HG02840 (cell line): ENCODE results near the gene PKD1.

Experiments used
- ATAC-seq: cut with Tn5 transposase; IDR thresholded peaks from one replicate; pipeline ENCODE4 v1.9.1; 2021; ENCODE audit warnings: mild to moderate bottlenecking, moderate library complexity, moderate number of reproducible peaks; ENCODE audit not compliant: unreplicated experiment, low FRiP score

The PKD1 gene

DNA sequence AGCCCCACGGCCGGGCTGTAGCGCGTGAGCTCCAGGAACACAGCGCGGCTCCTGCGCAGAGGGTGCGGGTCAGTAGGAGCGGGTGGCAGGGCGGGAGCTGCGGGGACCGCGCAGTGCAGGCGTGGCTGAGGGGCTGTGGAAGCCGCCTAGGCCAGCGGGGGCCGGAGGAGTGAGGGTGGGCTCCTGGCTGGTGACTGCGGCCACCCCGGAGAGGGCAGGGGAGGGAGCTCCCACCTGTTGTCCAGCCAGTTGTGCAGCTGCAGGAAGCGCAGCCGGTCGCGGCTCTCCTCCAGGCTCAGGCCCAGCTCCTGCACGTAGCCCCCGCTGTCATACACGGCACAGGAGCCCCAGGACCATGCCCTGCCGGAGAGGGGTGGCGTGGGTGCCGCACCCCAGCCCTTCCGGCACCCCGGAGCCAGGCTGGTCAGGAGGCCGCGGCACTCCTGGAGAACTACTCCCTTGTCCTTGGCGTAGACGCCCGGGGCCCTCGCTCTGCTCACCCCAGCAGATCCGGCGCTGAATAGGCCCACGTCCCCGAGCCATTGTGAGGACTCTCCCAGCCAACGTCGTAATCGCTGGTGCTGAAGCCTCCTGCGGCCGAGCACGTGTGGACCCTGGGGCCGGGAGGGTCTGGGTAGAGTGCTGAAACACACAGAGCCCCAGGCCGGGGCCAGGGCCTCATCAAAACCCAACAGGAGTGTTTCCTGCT lies 44.0 kb downstream of the PKD1 start:
- no peak for ATAC-seq

- ATAC-seq = no peak
Measured at GRCh38 chr16:2090777-2091546, 44.7 kb downstream of the PKD1 start.

- no peak for ATAC-seq
Measured at GRCh38 chr16:2090481-2090776, 45.3 kb downstream of the PKD1 start.

GRCh38 chr16:2089706-2090480 lies 45.8 kb downstream of the PKD1 start:
- ATAC-seq = no peak

DNA sequence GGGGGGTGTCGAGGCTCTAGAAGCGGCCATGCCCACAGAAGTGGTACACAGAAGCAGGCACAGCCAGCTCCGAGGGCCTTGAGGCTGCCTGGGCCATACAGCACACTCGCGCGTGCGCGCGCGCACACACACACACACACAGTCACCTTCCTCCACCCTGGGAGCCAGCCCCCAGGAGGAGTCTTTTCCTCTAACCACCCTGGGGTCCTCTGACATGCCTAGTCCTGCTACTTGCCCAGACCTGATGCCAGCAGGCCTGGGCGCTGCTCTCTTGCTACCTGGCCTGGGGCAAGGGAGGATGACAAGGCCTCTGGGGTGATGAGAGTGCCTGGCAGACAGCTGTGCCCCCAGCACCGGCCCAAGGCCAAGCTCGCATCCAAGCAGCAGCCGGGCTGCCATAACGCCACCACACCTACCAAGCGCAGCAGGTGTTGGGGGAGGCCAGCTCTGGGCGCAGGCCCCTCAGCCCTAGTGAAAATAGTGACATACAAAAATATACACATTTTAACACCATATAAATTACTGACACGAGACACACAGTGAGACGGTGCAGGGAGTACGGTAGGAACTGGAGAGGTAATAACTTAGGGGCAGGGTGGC lies 46.8 kb downstream of the PKD1 start:
- ATAC-seq = no peak

DNA sequence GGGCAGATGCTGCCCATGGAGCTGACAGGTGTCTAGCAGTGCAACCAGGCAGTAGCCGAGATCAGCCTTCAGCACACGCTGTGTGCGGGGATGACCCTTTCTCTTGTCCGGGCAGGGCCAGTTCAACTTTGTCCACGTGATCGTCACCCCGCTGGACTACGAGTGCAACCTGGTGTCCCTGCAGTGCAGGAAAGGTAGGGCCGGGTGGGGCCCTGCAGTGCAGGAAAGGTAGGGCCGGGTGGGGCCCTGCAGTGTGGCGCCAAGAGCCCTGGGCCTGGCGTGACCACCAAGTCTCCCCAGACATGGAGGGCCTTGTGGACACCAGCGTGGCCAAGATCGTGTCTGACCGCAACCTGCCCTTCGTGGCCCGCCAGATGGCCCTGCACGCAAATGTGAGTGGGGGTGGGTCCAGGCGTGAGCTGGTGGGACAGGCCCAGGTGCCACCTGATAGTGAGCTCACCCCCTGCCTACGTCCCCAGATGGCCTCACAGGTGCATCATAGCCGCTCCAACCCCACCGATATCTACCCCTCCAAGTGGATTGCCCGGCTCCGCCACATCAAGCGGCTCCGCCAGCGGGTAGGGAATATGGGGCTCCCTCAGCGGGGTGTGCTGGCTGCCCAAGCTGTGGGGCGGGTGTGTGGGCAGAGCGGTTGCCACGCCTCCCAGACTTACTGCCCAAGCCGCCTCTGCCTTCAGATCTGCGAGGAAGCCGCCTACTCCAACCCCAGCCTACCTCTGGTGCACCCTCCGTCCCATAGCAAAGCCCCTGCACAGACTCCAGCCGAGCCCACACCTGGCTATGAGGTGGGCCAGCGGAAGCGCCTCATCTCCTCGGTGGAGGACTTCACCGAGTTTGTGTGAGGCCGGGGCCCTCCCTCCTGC lies 47.7 kb downstream of the PKD1 start:
- no peak for ATAC-seq

- ATAC-seq = no peak
Measured at GRCh38 chr16:2086812-2087747, 48.6 kb downstream of the PKD1 start.

DNA sequence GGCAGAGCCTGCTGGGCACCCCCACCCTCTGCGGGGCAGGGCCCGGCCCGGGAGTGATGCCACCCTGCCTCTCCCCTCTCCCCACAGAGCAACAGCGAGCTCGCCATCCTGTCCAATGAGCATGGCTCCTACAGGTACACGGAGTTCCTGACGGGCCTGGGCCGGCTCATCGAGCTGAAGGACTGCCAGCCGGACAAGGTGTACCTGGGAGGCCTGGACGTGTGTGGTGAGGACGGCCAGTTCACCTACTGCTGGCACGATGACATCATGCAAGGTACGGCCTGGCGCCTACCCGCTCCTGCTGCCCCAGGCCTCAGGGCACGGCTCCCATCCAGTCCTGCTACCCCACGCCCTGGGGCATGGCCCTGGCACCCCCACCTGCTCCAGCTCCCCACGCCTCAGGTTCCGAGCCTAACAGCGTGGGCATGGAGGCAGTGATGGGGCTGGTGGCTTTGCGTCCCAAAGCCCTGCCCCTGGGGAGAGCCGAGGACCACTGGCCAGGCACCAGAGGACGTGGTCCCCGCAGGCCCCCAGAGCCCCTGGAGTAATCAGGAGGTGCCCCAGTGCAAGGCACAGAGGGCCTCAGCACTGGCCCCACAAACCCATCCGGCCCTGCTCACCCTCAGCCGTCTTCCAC lies 49.5 kb downstream of the PKD1 start:
- no peak for ATAC-seq

GRCh38 chr16:2085669-2086068 lies 50.0 kb downstream of the PKD1 start:
- ATAC-seq = no peak

DNA sequence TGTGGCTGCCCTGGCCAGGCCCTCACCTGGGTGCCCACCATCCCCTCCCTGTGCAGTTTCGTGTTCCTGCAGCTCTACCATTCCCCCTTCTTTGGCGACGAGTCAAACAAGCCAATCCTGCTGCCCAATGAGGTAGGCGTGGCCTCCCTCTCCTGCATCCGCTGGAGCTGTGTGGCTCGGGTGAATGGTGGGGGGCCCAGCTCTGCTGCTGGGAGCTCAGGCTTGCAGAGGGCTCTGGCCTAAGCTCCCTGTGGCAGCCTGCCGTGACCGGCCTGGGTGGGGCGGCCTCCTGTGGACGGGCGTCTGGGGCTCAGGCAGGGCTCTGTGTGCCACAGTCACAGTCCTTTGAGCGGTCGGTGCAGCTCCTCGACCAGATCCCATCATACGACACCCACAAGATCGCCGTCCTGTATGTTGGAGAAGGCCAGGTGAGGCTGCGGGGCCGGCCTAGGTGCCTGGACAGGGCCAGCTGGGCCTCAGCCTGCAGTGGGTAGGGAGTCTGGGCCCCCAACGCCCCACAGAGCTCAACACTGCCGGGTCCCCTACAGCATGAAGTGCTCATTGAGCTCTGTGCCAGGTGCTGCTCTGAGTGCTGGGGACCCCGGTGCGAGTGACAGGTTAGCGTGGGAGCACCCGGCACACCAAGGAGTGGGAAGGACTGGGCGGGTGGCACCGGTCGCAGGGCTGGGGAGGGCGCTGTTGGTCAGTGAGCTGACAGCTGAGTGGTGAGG lies 50.6 kb downstream of the PKD1 start:
- ATAC-seq = no peak

GRCh38 chr16:2083876-2084780 lies 51.6 kb downstream of the PKD1 start:
- no peak for ATAC-seq

DNA sequence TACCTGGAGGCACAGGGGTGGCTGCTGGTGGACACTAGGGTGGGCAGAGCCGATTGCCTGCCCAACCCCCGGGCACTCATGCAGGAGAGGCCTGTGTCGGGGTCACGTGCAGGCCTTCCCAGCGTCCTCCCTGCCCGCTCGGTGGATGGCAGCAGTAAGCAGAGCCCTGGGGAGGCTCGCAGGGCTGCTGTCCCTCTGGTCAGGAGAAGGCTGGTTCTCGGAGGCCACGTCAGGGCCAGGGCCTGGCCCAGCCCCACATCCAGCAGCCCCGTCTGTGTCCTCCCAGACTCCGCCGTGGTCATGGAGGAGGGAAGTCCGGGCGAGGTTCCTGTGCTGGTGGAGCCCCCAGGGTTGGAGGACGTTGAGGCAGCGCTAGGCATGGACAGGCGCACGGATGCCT lies 52.3 kb downstream of the PKD1 start:
- no peak for ATAC-seq

DNA sequence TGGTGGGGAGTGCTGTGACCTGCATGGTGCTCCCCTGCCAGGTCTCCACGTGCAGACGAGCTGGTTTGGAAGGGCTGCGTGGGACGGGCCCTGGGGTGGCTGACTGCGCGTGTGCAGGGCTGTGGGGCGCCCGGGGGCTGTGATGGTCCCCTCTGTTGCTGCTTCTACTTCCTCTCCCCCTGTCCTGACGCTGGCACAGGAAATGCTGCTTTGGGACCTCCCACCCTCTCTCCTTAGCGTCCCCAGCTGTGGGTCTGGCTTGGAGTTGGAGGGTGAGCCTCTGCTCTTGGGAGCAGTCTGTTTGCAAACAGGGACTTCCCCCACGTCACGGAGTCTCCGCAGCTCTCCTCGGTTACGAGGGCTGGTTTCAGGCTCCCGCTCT lies 52.7 kb downstream of the PKD1 start:
- no peak for ATAC-seq

- ATAC-seq = no peak
Measured at GRCh38 chr16:2082171-2082982, 53.3 kb downstream of the PKD1 start.

DNA sequence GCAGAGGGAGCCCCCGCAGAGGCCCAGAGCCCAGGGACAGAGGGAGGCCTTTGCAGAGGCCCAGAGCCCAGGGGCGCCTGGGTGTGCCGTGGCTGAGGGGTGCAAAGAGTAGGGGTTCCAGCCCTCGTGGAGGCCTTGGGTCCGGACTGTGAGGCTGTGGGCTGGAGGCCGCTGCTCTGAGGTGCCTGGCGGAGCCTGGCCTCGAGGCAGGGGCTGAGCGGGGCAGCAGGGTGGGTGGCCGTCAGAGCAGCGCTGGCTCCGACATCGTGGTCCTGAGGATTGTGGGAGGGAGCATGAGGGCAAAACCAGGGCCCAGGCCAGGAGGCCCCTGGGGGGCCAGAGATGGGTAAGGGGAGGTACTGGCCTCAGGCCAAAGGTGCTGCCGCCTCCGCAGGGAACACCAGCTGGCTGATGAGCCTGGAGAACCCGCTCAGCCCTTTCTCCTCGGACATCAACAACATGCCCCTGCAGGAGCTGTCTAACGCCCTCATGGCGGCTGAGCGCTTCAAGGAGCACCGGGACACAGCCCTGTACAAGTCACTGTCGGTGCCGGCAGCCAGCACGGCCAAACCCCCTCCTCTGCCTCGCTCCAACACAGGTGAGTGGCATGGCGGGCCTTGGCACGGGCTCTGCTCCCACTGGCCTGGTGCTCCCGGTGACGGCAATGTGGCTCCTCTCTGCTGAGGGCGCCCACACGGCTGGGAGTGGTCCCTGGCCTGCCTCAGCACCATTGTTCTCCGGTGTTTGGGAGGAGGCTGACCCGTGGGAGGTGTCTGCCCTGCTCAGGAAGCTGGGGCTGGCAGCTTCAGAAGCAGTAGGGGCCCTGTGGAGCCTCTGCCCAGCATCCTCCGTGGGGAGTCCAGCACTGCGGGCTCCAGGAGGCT lies 54.3 kb downstream of the PKD1 start:
- ATAC-seq = no peak
